ENCODE data around the gene TIMM22. TPM values are rescaled to one million over a fixed set of nuclear protein-coding genes. Genes with fewer than 3 reads are reported as not detected.

Gene TIMM22
- total RNA-seq, 1 donor, result 10.5 TPM

DNA sequence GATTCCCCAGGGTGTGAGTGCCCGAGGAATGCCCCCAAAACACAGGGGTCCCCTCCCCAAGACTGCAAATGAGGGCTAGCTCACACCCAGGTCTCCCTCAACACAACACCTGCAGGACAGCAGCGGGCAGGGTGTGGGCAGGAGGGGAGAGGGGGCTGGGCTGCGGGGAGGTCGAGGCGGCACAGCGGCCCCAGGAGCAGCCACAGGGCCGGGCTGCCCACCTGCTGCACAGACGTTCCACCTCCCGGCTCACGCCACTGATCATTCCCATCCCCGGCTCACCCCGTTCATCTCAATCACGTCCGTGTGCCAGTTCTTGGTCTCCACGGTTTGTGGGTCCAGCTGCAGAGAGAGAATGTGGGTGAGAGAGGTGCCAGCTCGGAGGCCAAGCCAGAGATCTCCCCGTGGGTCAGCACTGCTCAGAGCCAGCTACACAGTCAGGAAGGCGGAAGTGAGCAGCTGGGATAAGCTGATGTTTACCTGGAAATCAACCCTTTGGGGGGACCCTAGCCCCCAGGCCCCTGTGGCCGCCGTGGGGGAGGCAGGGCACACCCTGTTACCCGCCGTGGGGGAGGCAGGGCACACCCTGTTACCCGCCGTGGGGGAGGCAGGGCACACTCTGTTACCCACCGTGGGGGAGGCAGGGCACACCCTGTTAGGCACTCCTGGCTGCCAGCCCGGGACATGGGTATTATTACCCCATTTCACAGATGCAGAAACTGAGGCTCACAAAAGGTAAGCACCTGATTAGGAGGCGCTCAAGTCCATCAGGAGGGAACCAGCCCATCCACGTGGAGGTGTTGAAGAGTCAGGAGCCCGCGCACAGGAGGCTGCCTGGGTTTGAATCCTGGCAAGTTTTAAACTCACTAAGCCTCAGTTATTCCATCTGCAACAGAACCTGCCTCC, 16.1 kb downstream of the TIMM22 start:
- DNase-seq (ENCODE audit: low read depth in 2 of 3, low spot score in 2 of 3), result no peak

DNA sequence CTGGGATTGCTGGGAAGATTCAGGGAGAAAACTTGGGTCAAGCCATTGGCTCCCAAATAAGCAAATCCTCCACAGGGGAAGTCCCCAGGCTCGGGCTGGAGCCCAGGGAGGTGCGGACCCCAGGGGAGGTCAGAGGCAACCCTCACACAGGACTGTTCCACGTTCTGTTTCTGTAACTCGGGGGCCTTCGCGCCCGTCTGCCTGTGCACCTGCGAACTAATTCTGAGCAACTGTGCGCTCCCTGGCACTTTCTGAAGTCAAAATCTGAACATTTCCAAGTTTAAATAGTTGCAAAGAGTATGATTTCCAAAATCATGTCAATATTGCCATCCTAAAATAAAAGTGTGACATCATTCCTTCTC, 16.8 kb downstream of the TIMM22 start:
- no peak for DNase-seq (ENCODE audit: low read depth in 2 of 3, low spot score in 2 of 3)

DNA sequence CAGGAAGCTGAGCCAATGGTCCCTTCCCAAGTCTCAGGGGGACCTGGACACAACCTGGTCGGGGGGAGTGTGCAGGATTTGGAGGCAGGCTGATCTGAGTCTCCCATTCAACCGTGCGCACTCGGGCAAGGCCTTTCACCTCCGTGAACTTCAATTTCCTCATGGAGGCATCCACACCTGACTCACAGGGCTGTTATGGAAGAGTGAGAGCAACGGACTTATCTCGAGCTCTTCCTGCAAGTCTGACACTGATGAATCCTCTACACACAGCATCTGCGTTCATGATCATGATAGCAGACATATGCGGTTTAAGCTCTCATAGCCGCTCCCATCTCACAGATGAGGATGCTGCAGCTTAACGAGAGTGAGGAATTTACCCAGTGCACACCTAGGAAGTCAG, 21.6 kb downstream of the TIMM22 start:
- no peak for DNase-seq (ENCODE audit: low read depth in 2 of 3, low spot score in 2 of 3)

DNA sequence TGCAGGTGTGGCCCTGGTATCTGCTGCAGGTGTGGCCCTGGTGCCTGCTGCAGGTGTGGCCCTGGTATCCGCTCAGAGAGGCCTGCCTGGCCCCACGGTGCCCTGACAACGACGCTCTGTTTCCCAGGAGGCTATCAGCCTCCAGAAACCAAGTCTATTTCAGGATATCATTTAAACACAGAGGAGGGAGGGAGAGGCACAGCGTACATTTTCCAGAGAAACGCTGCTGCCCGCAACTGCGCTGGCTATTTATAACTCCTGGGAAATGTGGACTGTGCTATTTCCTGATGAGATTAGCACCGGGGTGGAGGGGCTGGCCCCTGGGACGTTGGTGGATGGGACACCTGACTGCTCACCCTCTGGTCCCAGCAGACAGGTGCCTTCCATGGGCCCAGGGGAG, 22.5 kb downstream of the TIMM22 start:
- DNase-seq (ENCODE audit: low read depth in 2 of 3, low spot score in 2 of 3), result no peak

DNA sequence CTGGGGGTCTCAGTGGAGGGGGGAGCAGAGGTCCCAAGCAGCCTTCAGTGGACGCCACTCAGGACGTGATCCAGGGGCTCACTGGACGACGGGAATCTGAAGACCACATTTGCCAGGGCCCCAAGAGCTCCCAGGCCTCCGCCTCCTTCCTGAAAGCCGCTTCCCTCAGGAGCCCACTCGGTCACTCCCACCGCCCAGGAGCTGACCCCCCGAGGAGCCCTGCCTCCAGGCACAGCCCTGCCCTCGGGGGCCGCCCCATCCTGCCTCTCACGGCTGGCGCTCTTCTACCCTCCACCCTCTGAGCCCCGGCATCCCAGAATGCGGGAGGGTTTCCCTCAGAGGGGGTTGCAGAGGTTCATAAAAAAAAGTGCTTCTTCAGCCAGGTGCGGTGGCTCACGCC, 24.2 kb downstream of the TIMM22 start:
- DNase-seq (ENCODE audit: low read depth in 2 of 3, low spot score in 2 of 3), result no peak

DNA sequence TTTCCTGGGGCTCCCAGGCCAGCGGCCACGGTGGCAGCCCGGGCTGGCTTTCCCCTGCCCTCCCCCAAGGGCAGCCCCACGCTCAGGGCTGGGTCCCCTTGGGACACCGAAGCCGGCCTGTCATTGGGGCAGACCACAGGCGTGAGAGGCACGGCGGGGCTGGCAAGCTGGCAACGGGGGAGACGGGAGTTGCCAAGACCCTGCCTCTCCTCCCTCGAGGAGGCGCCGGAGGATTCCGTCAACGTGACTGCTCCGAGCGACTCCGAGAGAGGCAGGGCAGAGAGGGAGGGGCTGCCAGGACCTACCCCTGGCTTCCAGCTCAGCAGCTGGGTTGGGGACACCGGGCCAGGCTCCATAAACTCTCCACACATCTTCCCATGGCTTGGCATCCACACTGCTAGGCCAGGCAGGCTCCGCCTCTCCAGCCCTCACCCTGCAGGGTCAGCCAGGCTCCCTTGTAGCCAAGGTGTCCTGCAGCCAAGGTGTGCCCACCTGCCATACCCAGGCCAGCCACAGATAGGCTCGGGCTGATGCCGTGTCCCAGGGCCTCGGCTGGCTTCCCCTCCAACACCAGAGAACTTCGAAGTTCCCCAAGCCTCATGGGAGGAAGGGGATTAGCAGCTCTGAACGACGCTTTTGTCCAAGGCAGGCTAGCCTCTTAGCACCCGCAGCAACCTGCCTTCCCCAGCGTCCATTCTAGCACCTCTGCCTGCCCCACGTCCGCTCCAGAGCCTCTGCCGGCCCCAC, 25.5 kb downstream of the TIMM22 start:
- DNase-seq (ENCODE audit: low read depth in 2 of 3, low spot score in 2 of 3), result no peak

DNA sequence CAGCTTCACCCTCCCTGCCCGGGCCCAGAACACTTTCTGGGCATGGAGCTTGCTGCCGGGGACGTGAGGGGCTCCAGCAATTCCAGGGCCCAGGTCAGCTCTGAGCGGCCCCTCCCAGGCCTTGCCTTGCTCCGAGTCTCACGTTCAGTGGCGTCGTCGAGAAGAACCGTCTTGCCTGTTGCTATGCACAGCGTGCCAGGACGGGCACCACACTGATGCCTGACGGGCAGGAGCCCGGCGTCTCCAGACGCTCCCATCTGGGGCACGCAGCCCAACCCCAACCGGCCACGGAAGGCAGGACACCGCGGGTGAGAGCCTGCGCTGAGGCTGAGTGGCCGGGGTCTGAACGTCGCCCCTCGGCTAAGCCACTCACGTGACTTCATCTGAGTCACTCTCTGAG, 27.1 kb downstream of the TIMM22 start:
- no peak for DNase-seq (ENCODE audit: low read depth in 2 of 3, low spot score in 2 of 3)

DNA sequence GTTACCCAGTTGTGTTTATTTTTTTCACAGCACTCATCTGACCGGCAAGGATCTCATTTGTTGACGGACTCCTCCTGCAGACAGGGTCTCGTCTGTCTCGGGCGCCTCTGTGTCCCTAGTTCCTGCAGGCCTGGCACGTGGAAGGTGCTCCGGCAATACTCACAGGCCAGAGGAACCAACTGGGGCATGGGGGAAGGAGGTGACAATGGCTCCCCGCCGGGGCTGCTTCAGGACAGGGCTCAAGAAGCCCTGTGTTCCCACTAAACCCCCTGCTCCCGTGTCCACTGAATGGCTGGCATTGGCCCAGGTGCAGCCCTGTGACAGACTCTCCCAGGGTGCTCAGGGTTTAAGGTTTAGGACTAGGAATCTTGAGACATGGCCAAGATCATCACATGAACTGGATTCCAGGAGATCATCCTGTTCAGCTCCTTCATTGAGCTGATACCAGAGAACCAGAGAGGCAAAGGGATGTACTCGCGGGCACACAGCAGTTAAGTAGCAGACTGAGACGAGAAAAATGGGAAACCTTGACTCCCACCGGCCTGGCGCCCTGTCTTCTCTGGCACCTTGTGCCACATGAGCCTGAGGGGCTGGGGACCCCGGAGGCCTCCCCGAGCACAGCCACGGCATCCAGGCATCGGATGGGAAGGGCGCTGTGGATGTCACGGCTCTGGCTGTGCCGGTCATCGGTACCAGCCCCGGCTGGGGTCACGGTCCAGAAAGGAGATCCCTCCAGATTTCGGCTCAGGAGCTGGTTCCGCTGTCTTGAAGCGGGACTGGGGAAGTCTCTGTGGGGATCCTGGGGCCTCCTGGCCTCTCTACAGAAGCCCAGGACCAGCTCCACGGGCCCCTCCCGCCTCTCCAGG, 29.0 kb downstream of the TIMM22 start:
- DNase-seq (ENCODE audit: low read depth in 2 of 3, low spot score in 2 of 3), result no peak

DNA sequence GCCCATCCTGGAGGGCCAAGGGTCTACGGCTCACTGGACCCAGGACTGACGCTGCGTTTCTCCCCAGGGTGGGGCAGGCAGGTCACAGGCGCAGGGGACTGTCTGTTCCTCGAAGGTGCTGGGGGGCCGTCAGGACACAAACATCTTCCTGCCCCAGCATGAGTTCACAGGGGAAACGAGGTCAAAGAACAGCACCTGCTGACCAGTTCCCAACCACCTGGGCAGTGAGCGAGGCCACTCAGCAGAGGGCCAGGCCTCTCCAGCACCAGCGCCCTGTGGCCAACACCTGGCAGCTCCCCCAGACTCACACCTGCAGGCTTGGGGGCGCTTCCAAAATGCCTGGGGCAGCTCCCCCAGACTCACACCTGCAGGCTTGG, 29.7 kb downstream of the TIMM22 start:
- DNase-seq (ENCODE audit: low read depth in 2 of 3, low spot score in 2 of 3), result no peak

DNA sequence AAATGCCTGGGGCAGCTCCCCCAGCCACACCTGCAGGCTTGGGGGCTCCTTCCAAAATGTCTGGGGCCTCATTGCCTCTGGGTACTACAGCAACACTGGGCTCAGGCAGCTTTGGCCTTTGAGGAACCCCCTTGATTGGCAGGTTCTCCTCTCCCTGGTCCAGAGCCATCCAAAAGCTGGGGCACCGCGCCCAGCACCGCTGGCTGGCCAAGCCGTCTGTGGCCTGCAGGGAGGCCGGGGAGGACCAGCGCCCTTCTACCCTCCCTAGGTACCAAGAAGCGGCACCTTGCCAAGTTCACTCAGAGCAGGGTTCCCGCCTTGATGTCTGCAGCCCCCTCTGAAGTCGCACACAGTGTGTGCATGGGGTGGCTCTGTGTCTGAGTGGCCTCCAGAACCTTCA, 30.1 kb downstream of the TIMM22 start:
- no peak for DNase-seq (ENCODE audit: low read depth in 2 of 3, low spot score in 2 of 3)

DNA sequence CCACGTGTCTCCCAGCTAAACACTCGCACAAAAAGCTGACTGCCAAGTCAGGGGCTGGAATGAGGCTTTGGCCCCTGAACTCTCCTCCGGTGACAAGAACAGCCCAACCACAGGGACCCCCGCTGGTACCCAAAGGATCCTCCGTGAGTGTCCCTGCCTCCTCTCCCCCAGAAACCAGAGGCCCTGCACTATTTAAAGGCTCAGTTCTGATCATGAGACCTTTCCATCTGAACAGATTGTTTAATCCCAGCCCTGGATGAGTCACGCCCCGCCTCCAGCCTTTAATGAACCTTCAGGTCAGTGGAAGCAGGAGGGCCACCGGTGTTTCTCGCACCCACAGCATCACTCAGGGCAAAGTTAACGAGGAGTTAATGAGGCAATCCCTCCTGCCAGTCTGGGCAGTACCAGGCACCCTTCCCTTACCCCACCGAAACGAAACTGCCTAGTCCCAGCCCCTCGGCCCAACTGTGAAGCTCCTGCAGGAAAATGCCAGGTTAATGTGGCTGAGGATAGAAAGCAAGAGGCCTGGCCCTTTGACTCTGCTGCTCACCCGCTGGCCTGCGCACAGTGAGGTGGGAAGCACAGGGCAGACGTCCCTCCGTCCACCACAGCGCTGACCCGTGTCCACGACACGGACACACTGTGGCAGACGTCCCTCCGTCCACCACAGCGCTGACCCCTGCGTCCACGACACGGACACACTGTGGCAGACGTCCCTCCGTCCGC, 32.4 kb downstream of the TIMM22 start:
- no peak for DNase-seq (ENCODE audit: low read depth in 2 of 3, low spot score in 2 of 3)

DNA sequence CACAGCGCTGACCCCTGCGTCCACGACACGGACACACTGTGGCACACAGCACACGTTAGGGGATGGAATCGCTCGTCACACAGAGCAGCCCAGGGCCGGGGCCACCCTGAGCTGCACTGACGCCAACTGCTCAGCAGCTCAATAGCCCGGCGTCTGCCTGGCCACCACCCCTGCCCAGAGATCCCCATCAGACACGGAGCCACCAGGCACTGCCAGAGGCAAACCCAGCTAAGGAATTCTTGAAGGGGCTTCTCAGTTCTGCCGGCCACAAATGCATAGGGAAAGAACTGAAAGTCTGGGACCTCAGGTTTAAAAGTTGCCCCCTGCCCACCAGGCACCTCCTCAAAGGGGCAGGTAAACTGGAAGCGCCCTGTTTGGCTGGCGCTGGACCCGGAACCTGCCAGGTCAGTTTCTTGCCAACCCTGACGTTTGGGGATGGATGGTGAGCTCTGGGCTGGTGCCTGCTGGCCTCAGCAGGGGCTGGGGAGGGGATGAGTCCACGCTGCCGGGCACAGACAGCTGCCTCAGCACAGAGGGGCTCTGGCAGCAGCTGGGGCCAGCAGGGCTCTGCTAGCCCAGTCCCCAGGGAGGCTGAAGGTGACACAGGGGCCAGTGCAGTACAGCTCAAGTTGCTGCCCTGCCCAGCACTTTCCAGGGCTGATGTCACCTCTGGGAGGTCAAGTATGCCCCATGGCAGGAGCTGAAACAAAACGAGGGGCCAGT, 33.2 kb downstream of the TIMM22 start:
- DNase-seq (ENCODE audit: low read depth in 2 of 3, low spot score in 2 of 3), result no peak

DNA sequence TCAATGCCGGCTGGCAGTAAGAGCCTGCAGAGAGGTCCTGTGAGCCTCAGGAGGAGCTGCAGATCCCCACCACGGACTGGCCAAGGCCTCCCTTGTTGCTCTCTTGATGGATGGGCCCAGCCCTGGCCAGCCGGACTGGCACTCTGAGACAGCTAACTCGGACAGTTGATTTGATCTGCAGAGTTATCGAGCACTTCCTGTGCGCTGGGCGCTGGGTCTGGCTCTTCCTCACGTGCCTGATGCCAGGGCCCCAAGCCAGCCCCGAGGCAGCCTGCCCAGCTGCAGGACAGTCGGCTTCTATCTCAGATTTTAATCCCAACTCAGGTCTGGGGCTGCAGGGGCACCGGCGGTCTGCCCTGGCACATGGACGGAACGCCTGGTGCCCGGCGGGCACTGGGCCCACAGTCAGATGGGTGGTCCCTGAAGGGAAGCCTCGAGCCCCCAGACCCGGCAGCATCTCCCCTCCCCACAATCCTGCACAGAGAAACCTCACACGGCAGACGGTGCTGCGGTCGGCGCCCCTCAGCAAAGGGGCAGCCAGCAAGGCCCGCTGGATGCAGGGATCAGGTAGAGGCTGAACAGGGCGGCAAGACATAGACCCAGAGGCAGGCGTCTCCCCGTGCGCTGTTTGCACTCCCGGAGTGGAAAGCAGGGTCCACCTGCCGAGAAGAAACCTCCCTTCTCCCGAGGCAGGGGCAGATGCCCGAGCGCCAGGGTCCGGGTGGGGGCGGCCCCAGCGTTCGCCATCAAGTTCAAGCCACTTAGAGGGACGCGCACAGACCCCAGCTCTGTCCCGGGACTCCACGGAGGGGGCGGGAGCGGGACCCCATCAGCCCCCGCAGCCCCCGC, 34.0 kb downstream of the TIMM22 start:
- DNase-seq (ENCODE audit: low read depth in 2 of 3, low spot score in 2 of 3), result no peak

DNA sequence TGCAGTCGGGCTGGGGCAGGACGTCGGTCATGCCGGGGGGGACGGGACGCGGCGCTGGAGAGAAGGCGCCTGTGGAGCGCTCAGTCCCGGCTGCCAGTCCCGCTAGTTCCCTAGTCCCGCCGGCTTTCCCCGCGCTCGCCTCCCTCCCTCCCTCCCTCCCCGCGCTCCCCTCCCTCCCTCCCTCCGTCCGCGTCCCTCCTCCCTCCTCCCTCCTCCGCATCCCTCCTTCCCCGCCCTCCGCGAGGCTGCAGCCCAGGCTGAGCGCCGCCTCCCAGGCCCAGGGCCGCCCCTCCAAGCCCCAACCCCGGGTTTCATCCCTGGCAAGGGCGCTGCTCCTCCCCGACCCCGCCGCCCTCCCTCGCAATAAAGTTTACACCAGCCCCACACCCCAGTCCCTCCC, 34.8 kb downstream of the TIMM22 start:
- no peak for DNase-seq (ENCODE audit: low read depth in 2 of 3, low spot score in 2 of 3)

DNA sequence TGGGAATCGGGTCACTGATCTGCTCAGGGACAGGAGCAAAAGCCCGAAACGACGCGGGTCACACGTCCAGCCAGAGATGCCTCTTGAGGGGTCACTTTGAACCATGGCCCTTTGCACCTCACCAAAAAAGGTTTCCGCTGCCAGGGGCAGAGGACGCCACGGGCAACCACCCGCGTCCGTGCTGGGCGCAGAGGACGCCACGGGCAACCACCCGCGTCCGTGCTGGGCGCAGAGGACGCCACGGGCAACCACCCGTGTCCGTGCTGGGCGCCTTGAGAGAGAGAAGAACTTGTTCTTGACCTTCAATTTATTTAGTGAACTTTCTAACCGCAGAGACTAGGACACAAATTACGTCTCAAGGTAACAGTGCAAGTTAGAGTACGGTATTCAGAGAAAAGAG, 35.5 kb downstream of the TIMM22 start:
- no peak for DNase-seq (ENCODE audit: low read depth in 2 of 3, low spot score in 2 of 3)

DNA sequence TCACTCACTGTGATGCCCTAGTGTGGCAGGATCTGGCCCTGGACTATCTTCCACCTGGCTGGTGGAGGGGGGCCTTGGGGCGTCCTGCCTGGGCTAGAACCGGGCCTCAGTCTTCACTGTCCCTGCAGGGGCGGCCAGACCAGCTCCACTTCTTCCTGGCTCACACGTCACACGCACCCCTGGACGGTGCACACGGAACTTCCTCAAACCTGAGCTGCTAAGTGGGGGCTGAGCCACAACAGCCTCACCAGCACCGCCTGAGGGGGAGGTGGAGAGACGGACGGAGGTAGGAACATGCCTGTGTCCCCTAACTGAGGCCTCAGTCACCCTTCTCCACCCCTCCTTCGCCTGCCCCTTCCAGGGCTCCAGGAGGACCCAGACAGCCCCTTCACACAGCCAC, 36.6 kb downstream of the TIMM22 start:
- peak in 1 of 3 donors; percentile 63 for DNase-seq (ENCODE audit: low read depth in 2 of 3, low spot score in 2 of 3)

DNA sequence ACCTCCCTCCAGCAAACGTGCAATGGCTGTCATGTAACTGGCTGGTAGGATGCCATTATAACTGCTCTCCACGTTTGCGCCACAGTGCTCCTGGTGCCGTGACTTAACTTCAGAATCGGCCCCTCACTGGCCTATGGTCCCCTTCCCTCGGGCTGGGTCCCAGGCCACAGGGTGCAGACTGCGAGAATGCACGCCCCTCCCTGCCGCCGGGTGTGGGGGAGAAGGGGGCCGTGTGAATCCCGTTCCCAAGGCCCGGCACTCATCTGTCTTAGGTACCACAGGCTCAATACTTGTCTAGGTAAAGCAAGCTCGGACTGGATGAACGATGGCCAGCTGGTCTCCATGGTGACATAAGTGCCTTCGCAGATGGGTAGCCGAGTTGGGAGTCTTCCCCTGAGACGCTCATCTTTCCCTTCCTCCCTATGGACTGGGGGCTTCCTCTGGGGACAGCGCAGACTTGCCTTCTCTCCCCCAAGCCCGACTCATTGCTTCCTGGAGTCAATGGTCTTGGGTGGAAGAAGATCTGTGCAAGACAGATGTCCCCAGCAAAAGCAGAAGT, 37.8 kb downstream of the TIMM22 start:
- no peak for DNase-seq (ENCODE audit: low read depth in 2 of 3, low spot score in 2 of 3)

DNA sequence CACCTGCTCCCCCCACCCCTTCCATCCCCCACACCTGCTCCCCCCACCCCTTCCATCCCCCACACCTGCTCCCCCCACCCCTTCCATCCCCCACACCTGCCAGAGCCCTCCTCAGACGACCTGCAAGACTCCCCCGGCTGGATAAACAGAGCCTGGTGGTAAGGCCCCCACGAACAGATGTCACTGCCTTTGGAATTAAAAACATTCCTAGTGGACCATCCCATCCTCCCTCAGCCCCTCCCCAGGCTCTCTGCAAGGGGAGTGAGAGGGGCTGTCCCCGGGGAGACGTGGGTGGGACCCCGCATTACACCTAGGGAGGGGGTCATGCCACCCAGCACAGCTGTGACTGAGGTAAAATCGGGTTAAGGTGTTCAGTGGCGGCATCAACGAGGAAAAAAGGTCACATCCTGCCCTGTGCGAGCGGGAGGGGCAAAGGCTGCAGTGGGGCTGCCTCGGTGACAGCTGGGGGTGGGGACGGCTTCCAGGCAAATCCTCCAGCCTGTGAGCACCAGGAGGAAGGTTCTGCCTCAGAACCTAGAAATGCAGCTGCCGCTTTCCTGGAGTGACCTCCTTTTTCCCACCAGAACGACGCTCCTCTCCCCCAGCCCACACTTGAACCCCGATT, 38.7 kb downstream of the TIMM22 start:
- DNase-seq (ENCODE audit: low read depth in 2 of 3, low spot score in 2 of 3), result no peak

Data from hematopoietic multipotent progenitor cell (in vitro differentiated cells).